ENCODE results near the gene COMMD1.

GRCh38 chr2:61948661-61949457 is 43.4 kb downstream of the COMMD1 start:
- no peak for TF ChIP-seq CTCF (IDR thresholded peaks at IDR 0.05)
- TF ChIP-seq POLR2A (IDR thresholded peaks at IDR 0.05) = no peak

Data from uterus (tissue), 2 donors.